Lung (tissue), 12 donors: ENCODE results near the gene TIE1. TPM values are rescaled to one million over a fixed set of nuclear protein-coding genes. Genes with fewer than 3 reads are reported as not detected.

Source experiments
- ATAC-seq: fragments of 200-7000 bp; cut with Tn5 transposase; one replicate; pipeline ENCODE4 v1.9.1; 2020; ENCODE audit warnings: moderate number of reproducible peaks; ENCODE audit not compliant: insufficient read depth, low FRiP score
- DNase-seq, 3 donors: peaks; one replicate each; pipeline ENCODE4 v3.0.0-alpha.2; 2013 to 2017
- H3K27ac ChIP-seq, 2 donors: one replicate each; pipeline ENCODE4 v1.5.1; 2013; ENCODE audit warnings: mild to moderate bottlenecking in 2 of 2, moderate library complexity in 2 of 2, control low read depth in 1 of 2, inconsistent platforms in 1 of 2, low read depth in 1 of 2, low read length in 1 of 2
- H3K27me3 ChIP-seq, 3 donors: one replicate each; pipeline ENCODE4 v1.5.1; 2013; ENCODE audit warnings: low read length in 2 of 3; ENCODE audit not compliant: control insufficient read depth in 3 of 3, insufficient read depth in 3 of 3
- H3K36me3 ChIP-seq, 4 donors: one replicate each; pipeline ENCODE4 v1.5.1; 2013; ENCODE audit warnings: low read length in 4 of 4, mild to moderate bottlenecking in 1 of 4, moderate library complexity in 1 of 4; ENCODE audit not compliant: control insufficient read depth in 4 of 4, insufficient read depth in 4 of 4
- H3K4me1 ChIP-seq, 5 donors: one replicate each; pipeline ENCODE4 v1.5.1; 2013; ENCODE audit warnings: low read length in 5 of 5, mild to moderate bottlenecking in 2 of 5, moderate library complexity in 1 of 5; ENCODE audit not compliant: control insufficient read depth in 5 of 5, insufficient read depth in 5 of 5
- H3K4me3 ChIP-seq: one replicate; pipeline ENCODE4 v1.5.1; 2013; ENCODE audit warnings: mild to moderate bottlenecking, control low read depth, moderate library complexity
- H3K9ac ChIP-seq, 2 donors: one replicate each; pipeline ENCODE4 v1.5.1; 2013; ENCODE audit warnings: low read length in 2 of 2, control low read depth in 1 of 2; ENCODE audit not compliant: insufficient read depth in 1 of 2
- H3K9me3 ChIP-seq, 4 donors: one replicate each; pipeline ENCODE4 v1.5.1; 2013; ENCODE audit warnings: low read length in 3 of 4, mild to moderate bottlenecking in 1 of 4, moderate library complexity in 1 of 4; ENCODE audit not compliant: control insufficient read depth in 4 of 4, insufficient read depth in 3 of 4
- WGBS, 2 donors: extraction: QIAGEN DNeasy Blood & Tissue Kit; methylation state at CpG; one replicate each; pipeline ENCODE4 v1.1.7; 2013; 5-methylcytosine and 5-hydroxymethylcytosine counted together
- polyA plus RNA-seq, 2 donors: library from polyadenylated mRNA; stranded (reverse); fragments of 200-250 nt; gene quantifications; one replicate each; pipeline ENCODE4 v1.2.1, GENCODE V29; 2013
- total RNA-seq, 2 donors: library from RNA; depleted of rRNA in 1 of 2; stranded (reverse); fragments of >200 nt in 1 of 2; gene quantifications; one replicate each; pipeline ENCODE4 v1.2.1, GENCODE V29; 2014 to 2021
- TF ChIP-seq, protein P1 (sequence below): IDR thresholded peaks from 2 replicates; pipeline ENCODE4 v1.5.1; 2012; ENCODE audit warnings: mild to moderate bottlenecking; ENCODE audit errors: control extremely low read depth, extremely low read depth
- donor health status: control.
- donor health status: control.
- donor health status: Bipolar disorder and iron deficiency.
- donor health status: healthy.
- donor health status: DM: yes; HTN: yes; CAD: no.

TIE1 gene
- total and polyA plus RNA-seq, 4 donors, result 20.5 to 133 (median 42.1) TPM

DNA sequence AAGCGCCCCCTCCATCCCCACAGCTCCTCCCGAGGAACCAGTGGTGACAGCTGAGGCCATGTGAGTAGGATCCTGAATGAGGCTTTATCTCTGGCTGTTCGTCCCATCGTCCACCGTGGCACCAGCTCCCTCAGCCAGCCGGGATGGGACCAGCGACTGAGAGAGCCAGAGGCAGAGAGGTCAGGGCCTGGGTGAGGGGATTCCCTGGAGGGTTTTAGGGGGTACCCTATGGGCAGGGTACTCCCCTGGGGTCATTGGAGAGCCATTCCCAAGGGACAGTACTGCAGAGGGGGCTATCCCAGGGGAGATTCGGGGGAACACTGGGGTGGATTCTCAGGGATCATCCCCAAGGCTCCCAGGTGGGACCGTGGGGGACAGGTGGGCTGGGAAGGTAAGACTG, 28.6 kb upstream of the TIE1 start:
- Histone ChIP-seq H3K36me3 (peaks cover 0 to 3% (median 0%) of the 10 kb centered on the region in 4 donors), H3K9me3 (peaks cover 0 to 7% (median 0%) of the 10 kb centered on the region in 4 donors), H3K9ac (no peak overlapping the region), H3K4me3 (no peak overlapping the region), H3K27ac (peak overlapping the region in 1 of 2 donors; percentile 23), H3K27me3 (no peaks in the 10 kb centered on the region), H3K4me1 (peaks cover 0 to 24% (median 22%) of the 10 kb centered on the region in 5 donors)
- TF ChIP-seq, protein P1, sequence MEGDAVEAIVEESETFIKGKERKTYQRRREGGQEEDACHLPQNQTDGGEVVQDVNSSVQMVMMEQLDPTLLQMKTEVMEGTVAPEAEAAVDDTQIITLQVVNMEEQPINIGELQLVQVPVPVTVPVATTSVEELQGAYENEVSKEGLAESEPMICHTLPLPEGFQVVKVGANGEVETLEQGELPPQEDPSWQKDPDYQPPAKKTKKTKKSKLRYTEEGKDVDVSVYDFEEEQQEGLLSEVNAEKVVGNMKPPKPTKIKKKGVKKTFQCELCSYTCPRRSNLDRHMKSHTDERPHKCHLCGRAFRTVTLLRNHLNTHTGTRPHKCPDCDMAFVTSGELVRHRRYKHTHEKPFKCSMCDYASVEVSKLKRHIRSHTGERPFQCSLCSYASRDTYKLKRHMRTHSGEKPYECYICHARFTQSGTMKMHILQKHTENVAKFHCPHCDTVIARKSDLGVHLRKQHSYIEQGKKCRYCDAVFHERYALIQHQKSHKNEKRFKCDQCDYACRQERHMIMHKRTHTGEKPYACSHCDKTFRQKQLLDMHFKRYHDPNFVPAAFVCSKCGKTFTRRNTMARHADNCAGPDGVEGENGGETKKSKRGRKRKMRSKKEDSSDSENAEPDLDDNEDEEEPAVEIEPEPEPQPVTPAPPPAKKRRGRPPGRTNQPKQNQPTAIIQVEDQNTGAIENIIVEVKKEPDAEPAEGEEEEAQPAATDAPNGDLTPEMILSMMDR, result no peak
- no peak for DNase-seq
- ATAC-seq, result no peak
- 74 to 84% methylated on average over 9 of the region's 9 CpGs for WGBS, 2 donors

DNA sequence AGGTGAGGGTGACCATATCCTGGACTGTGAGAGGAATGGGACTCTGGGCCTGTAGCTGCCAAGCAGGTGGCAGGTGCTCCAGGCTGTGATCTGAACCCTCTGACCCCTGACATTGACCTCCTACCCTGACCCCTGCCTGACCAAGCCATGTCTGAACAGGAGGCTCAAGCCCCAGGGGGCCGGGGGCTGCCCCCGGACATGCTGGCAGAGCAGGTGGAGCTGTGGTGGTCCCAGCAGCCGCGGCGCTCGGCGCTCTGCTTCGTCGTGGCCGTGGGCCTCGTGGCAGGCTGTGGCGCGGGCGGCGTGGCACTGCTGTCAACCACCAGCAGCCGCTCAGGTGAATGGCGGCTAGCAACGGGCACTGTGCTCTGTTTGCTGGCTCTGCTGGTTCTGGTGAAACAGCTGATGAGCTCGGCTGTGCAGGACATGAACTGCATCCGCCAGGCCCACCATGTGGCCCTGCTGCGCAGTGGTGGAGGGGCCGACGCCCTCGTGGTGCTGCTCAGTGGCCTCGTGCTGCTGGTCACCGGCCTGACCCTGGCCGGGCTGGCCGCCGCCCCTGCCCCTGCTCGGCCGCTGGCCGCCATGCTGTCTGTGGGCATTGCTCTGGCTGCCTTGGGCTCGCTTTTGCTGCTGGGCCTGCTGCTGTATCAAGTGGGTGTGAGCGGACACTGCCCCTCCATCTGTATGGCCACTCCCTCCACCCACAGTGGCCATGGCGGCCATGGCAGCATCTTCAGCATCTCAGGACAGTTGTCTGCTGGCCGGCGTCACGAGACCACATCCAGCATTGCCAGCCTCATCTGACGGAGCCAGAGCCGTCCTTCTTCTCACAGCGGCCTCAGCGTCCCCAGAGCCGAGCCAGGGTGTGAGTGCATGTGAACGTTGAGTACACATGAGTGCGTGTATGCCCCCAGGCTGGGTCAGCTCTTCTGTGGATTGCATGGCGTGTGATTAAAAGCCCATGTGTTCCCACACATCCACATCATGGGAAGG, 27.9 kb upstream of the TIE1 start:
- no peak for DNase-seq
- TF ChIP-seq, protein P1, result no peak
- Histone ChIP-seq H3K36me3 (peaks cover 0 to 3% (median 0%) of the 10 kb centered on the region in 4 donors), H3K4me1 (peaks cover 0 to 23% (median 20%) of the 10 kb centered on the region in 5 donors), H3K4me3 (no peak overlapping the region), H3K9ac (no peak overlapping the region), H3K27ac (peak overlapping the region in 1 of 2 donors; percentile 23), H3K27me3 (no peaks in the 10 kb centered on the region), H3K9me3 (peaks cover 0 to 4% (median 0%) of the 10 kb centered on the region in 4 donors)
- ATAC-seq, result no peak
- 97% methylated on average over 46 of the region's 46 CpGs for WGBS, 2 donors

DNA sequence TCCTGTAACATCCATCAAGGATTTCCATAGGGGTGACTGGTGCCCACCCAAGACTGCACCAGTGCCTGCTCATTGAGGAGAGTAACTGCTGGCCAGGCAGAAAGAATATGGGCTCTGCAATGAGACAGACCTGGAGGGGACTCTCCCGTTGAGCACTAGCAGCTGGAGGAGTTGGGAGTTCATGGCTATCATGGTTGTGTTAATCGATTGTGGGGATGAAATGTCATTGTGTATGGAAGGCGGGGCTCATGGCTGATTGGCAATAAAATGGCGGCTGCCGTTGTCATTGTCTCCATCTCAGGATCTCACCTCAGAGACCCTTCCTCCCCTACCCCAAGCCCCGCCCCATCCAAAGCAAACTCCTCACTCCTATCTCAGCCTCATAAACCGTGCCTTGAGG, 27.1 kb upstream of the TIE1 start:
- H3K27me3 ChIP-seq, result no peaks in the 10 kb centered on the region
- no peak for DNase-seq
- TF ChIP-seq, protein P1, result no peak
- peaks cover 0 to 23% (median 20%) of the 10 kb centered on the region in 5 donors for H3K4me1 ChIP-seq
- WGBS, 2 donors, result 92 to 94% methylated on average over 7 of the region's 7 CpGs
- H3K9me3 ChIP-seq, result peaks cover 0 to 4% (median 0%) of the 10 kb centered on the region in 4 donors
- peaks cover 0 to 3% (median 0%) of the 10 kb centered on the region in 4 donors for H3K36me3 ChIP-seq
- H3K4me3 ChIP-seq, result no peak overlapping the region
- peak overlapping the region in 1 of 2 donors; percentile 63 for H3K27ac ChIP-seq
- no peak overlapping the region for H3K9ac ChIP-seq
- ATAC-seq, result no peak
